ENCODE data around the gene TMEM147.
"Not testable (repeated sequence)": the region's sequence is repeated elsewhere in the genome, so short reads cannot be mapped to it uniquely, and the experiment has no call there.

TMEM147 gene

DNA sequence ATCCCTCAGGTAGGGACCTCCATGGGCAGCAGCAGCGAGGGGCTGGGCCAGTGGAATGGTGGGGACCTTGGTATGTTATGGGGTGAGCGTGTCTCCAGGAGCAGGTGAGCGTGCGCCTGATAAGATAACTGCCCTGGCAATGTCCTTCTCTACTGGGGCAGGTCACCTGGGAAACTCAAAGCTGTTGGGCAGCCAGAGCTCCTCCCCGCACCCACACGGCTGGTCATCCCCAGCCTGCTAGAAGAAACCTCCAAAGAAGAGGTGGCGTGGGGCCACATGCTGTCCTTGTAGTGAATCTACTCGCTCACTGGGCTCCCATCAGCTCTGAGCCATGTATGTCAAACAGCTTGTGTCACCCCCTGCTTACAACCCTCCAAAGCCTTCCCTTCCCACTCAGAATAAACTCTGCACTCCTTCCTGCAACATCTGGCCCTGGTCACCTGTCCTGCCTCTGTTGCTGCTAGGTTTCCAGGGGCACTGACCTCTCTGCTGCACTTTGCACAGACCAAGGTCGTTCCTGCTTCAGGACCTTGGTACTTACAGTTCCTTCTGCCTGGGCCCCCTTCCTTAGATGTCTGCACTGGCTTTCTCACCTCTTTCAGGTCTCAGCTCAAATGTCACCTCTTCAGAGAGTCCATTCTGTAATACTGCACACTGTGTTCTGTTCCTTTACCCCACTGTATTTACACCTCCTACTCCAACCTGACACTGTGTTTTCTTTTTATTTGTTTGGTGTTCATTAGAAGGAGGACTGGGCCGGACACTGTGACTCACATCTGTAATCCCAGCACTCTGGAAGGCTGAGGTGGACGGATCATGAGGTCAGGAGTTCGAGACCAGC lies 19.8 kb downstream of the TMEM147 start:
- no peak for DNase-seq

DNA sequence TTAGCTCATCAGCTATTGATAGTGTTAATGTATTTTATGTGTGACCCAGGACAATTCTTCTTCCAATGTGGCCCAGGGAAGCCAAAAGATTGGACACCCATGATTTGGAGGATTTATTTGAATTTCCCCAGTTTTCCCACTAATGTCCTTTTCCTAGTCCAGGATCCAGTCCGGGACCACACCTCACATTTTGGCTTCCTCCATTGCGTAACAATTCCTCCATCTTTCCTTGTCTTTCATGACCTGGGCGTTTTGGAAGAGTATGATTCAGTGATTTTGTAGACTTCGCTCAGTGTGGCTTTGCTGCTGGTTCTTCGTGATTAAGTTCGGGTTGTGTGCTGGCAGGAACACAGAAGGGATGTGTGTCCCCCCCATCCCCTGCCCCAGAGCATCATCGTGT lies 21.3 kb downstream of the TMEM147 start:
- no peak for DNase-seq

DNA sequence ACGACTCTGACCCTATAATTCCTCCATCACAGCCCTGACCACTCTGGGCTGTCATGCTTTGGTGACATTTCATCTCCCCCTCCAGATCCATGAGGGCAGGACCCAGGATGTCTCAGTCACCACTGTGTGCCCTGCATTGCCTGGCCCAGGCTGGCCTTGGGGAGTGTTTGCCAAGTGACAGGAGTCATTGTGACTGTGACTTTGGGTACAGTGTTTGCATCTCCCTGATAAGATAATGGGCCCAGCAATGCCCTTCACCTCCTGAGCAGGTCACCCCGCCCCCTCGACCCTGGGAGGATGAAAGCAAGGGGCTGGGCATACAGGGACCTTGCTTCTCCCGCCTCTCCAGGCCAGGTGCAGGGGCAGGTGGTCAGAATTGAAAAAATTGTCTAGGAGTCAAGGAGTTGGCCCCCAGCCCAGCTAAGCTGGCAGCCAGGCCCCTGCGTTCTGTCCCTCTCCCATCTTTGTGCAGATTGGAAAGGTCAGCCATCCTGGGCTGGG lies 23.9 kb downstream of the TMEM147 start:
- DNase-seq, result no peak

DNA sequence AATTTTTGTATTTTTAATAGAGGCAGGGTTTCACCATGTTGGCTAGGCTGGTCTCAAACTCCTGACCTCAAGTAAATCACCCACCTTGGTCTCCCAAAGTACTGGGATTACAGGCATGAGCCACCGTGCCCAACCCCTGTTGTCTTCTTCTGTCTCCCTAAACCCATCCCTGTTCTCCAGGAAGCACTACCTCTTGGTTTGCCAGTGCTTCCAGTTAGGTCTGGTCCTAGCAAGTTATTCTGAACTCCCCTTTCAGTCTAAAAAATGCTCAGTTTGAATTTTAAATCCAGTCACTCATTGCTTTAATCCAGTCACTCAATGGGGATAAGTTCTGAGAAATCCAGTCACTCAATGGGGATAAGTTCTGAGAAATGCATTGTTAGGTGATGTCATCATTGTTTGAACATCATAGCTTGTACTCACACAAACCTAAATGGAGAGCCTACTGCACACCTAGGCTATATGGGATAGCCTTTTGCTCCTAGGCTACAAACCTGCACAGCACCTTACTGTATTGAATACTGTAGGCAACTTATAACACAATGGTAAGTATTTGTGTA lies 26.1 kb downstream of the TMEM147 start:
- DNase-seq, result no peak

DNA sequence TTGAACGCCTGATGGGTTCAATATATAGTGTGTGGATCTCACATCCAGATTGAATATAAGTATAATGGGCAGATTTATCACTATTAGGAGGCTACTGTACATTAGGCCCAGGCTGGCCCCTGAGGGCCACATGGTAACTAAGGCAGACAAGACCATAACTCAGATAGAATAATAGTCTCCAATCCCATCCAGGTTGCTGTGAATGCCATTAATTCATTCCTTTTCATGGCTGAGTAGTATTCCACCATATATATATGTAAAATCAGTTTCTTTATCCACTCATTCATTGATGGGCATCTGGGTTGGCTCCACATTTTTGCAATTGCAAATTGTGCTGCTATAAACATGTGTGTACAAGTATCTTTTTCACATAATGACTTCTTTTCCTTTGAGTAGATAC lies 32.5 kb downstream of the TMEM147 start:
- DNase-seq, result no peak

DNA sequence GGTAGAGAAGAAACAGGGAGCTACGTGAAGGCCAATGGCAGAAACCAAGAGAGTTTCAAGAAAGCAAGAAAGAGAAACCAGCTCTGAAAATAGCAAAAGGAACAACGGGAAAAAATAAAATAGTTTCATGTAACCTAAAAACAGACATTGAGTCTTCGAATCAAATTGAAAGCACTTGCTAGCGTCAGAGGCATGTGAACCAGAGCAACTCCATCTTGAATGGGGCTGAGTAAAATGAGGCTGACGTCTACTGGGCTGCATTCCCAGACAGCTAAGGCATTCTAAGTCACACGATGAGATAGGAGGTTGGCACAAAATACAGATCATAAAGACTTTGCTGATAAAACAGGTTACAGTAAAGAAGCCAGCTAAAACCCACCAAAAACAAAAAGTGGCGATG lies 33.3 kb downstream of the TMEM147 start:
- no peak for DNase-seq

DNA sequence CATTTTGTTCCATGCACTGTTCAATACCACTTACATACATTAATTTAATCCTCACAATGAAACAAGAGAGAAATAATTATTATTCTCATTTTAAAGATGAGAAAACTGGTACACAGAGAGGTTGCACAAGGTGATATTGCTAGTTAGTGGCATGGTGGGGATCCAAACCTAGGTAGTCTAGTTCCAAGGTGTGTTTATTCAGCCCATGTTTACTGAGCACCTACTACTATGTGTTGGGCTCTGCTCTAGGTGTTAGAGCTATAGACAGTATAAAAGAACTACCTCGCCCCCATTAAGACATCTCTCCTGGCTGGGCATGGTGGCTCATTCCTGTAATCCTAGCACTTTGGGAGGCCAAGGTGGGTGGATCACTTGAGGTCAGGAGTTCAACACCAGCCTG lies 37.3 kb downstream of the TMEM147 start:
- no peak for DNase-seq

DNA sequence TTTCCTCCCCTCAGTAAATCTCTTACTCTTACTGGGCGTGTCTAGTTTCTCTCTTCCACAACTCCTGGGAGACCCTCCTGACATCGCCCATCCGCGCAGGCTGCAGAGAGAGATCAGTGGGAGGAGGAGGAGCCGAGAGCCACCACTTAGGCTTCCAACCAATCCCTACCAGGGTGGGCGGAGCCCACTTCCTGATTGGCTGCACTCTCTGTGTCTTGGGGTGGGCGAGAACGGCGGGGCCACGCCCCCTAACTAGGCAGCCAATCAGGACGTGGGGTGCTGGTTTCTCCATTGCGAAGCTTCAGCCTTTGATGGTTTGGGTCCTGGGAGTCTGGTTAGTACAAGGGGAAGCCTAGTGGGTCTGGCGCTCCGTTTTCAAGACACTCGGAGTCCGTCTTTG lies 40.4 kb downstream of the TMEM147 start, which contains the start of gene PMIS2:
Gene PMIS2, plus strand, starts transcription at position 326 of the 400 bp plus-strand sequence. CDS start 87 bp downstream, outside the sequence.
- no peak for DNase-seq

DNA sequence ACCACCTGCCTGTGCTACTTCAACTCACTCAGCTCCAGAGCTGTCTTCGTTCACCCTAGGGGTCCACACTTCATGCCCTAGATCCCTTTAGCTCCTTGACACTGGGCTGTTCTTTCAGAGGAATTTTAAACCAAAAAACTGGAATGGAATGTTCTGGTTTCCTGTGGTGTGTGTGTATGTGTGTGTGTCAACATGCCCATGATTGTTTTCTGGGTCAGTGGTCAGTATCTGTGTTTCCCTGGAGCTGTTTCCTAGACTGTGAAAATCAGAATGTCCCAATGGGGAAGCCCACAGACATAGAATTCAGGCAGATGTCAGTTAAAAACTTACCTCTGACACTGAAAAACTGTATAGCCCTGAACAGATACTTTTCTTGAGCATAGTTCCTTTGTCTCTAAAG lies 41.9 kb downstream of the TMEM147 start:
- DNase-seq, result no peak

DNA sequence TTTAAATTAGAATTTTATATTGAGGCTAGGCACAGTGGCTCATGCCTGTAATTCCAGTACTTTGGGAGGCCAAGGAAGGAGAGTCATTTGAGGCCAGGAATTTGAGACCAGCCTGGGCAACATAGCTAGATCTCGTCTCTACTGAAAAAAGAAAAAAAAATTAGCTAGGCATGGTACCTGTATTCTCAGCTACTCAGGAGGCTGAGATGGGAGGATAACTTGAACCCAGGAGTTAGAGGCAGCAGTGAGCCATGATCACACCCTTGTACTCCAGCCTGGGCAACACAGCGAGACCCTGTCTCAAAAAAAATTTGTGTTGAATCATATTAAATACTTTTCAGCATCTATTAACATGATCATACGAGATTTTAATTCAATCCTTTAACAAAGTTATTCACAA lies 45.4 kb downstream of the TMEM147 start:
- DNase-seq, result no peak

DNA sequence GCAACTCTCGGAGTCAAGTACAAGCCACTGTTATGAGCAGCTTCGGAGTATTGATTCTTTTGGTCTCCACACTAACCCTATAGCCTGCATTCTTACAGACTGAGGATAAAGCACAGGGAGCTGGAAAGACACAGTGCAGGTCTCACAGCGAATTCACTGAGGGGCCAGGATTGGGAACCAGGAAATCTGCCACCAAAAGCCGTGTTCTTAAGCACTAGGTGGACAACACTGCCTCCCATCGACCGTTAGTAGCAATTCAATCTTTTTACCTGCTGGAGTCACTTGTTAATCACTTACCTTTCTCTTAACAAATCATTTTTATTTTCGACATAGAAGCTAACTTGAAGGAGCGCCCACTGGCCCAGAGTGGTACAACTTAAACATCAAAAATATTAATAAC lies 46.8 kb downstream of the TMEM147 start:
- peak; percentile 30 for DNase-seq

DNA sequence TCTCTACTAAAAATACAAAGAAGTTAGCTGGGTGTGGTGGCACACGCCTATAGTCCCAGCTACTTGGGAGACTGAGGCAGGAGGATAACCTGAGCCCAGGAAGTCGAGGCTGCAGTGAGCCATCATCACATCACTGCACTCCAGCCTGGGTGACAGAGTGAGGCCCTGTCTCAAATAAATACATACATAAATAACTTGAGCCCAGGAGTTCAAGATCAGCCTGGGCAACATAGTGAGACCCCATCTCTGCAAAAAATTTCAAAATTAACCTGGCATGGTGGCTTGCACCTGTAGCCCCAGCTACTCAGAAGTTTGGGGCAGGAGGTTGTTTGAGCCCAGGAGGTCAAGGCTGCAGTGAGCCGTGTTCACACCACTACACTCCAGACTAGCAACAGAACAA lies 49.6 kb downstream of the TMEM147 start:
- DNase-seq, result not testable (repeated sequence)

DNA sequence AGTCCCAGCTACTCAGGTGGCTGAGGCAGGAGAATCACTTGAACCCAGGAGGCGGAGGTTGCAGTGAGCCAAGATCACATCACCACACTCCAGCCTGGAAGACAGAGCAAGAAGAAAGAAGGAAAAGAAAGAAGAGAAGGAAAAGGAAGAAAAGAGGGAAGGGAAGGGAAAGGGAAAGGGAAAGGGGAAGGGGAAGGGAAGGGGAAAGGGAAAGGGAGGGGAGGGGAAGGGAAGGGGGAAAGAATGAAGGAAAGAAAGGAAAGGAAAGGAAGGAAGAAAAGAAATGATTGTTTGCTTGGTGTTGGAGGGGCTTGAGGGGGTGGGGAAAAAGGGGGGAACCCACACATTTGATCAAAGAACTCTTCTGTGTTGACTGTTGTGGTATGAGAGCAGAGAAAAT lies 50.5 kb downstream of the TMEM147 start:
- no peak for DNase-seq

DNA sequence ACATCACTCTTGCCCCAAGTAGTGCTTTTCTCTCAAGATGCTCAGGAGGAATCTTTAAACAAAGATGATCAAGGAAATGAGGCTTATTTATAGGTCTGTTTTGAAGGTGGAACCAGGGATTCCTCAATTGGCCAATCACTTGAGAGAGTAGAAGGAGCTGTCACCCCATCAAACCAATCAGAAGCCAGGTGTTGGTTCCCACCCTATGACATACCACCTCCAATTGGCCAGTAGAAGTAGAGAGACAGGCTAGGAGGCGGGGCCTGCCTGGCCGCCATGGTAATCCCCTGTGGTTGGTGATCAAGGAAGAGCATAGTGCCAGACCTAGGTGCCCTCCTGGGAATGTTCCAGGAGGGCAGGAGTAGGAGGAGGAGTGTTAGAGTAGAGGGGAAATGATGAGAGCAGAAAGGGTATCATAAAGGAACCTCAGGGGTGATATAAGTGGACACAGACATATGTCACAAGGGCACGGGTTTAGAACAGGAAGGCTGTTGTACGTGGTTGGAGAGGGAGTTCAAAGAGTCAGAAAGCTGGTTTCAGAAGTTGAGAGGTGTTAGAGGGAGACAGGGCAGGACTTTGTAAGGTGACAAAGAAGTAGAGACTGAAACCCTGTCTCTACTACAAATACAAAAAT lies 51.1 kb downstream of the TMEM147 start:
- DNase-seq, result no peak

All from CD4-positive, alpha-beta T cell treated with Interleukin-4 for 4 hours (primary cell).